ENCODE measurements around the gene AGAP1. TPM values are rescaled to one million over a fixed set of nuclear protein-coding genes. Genes with fewer than 3 reads are reported as not detected.

AGAP1 gene
- total and polyA plus RNA-seq, 4 donors, result 2.0 to 8.5 (median 5.4) TPM

GRCh38 chr2:236128321-236128720 lies 634.5 kb downstream of the AGAP1 start (continued):
- TF ChIP-seq ZBTB33 (IDR thresholded peaks at IDR 0.05) (no peak), YY1 (IDR thresholded peaks at IDR 0.05) (no peak), SP1 (IDR thresholded peaks at IDR 0.05) (no peak), TAF1 (conservative IDR thresholded peaks at IDR 0.05) (no peak), FOXA1 (IDR thresholded peaks at IDR 0.05) (no peak), FOXA2 (IDR thresholded peaks at IDR 0.05) (no peak)

- no peaks in the 10 kb centered on the region for H3K36me3 ChIP-seq (ENCODE audit: control insufficient read depth in 4 of 4, insufficient read depth in 3 of 4, low read depth in 1 of 4, low read length in 3 of 4)
- DNase-seq (ENCODE audit: low spot score), result no peak
Observed at GRCh38 chr2:236129935-236130334, 636.1 kb downstream of the AGAP1 start.

More at GRCh38 chr2:236129935-236130334, 636.1 kb downstream of the AGAP1 start:
- Histone ChIP-seq H3K9ac (ENCODE audit: low read depth in 1 of 2, low read length in 2 of 2) (no peak overlapping the region), H3K9me3 (ENCODE audit: control insufficient read depth in 4 of 4, low read length in 3 of 4) (no peaks in the 10 kb centered on the region), H3K27ac (ENCODE audit: low read depth in 1 of 2, low read length in 2 of 2) (no peak overlapping the region), H3K4me3 (ENCODE audit: low read depth in 1 of 3, low read length in 3 of 3) (no peak overlapping the region), H3K27me3 (ENCODE audit: control insufficient read depth in 4 of 4, insufficient read depth in 4 of 4, low read length in 3 of 4) (no peaks in the 10 kb centered on the region), H3K4me1 (ENCODE audit: control insufficient read depth in 4 of 4, insufficient read depth in 4 of 4, low read length in 3 of 4) (no peaks in the 10 kb centered on the region)
- WGBS, result 98% methylated on average over 4 of the region's 4 CpGs
- TF ChIP-seq FOXA2 (IDR thresholded peaks at IDR 0.05) (no peak), MAX (IDR thresholded peaks at IDR 0.05) (no peak), TAF1 (conservative IDR thresholded peaks at IDR 0.05) (no peak), EGR1 (IDR thresholded peaks at IDR 0.05; ENCODE audit: low read depth in 2 of 2) (no peak), REST (IDR thresholded peaks at IDR 0.05) (no peak), JUND (IDR thresholded peaks at IDR 0.05) (no peak), HNF4G (IDR thresholded peaks at IDR 0.05) (no peak), YY1 (IDR thresholded peaks at IDR 0.05) (no peak), CTCF (IDR thresholded peaks at IDR 0.05; ENCODE audit: low read depth, low read length, missing input control) (no peak), HNF4A (conservative IDR thresholded peaks at IDR 0.05) (no peak), RAD21 (IDR thresholded peaks at IDR 0.05) (no peak), ATF3 (IDR thresholded peaks at IDR 0.05) (no peak), GABPA (IDR thresholded peaks at IDR 0.05 in 1 of 2, conservative IDR thresholded peaks at IDR 0.05 in 1 of 2) (no peak), FOXA1 (IDR thresholded peaks at IDR 0.05) (no peak), RXRA (IDR thresholded peaks at IDR 0.05) (no peak)

Measured in liver (tissue), 9 donors.